Amniotic epithelial cell (primary cell): ENCODE results near the gene SLC7A14.

Experiments
- DNase-seq: peaks from one replicate; pipeline ENCODE4 v3.0.0-alpha.2; 2010; ENCODE audit warnings: low read depth

SLC7A14 gene

DNA sequence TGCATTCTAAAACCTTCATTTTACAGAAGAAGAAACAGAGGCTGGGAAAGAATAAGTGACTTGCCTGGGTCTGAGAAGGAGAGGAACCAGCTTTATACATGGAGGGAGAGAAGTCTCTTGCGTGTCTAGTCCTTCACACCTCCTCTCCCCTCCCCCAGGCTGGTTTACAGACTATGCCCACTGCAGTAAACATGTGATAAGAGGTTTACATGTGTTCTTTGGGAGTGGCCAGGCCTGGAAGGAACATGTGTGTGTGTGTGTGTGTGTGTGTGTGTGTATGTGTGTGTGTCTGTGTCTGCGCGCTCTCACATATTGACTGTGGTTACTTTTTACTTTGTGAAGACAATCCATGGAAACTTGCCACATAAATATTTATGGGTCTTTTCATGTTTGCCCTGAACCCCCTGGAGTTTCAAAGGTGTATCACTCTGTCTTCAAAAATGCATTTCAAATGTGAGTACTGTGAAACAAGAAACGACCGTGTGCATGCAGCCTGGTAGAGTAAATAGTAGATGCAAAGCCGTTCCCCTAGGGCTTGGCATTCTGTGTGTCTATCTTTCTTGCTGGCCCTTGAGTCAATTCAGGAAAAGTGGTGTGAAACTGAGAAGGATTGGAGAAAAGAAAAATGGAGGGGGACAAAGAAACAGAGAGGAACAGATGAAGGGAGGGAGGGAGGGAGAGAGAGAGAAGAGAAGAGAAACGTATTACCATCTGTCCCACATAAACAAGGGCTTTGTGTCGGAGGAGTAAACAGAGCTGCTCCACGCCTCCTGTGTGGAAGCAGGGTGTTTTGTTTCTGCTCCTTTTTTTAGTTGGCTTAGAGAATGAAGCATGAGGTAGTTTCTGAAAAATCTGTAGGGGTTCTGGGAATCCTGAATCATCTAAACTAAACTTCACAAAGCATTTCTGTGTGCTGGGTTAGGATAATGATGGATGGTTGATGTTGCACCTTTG is 115.5 kb downstream of the SLC7A14 start:
- peak; percentile 72 for DNase-seq

- DNase-seq, result peak; percentile 15
Measured at GRCh38 chr3:170469151-170470062, 116.5 kb downstream of the SLC7A14 start.

DNA sequence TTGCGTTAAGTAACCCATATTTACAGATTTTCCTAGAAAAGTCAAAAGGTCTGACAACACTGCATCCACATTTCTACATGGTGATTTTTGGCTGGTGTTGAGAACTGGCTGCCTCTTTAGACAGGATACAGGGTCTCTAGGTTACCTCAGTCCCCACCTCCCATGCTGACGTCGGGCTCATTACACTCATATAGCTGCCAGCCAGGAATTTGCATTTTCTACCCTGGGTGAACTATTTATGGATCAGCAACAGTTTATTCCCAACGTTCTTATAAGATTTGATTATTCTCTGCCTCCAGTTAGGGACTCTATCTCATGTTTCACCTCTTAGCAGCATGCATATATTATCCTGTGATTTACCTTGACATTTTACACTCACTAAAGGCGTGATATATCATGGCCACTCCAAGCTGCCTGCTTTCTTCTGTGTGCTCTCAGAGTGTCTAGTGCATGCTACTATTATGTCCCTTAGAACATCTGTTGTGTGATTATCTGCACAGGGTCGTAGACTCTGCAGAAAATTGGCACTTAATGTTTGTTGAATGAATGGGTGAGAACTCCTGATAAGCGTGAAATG is 118.2 kb downstream of the SLC7A14 start:
- DNase-seq, result no peak

GRCh38 chr3:170467007-170467406 is 118.9 kb downstream of the SLC7A14 start:
- no peak for DNase-seq

DNA sequence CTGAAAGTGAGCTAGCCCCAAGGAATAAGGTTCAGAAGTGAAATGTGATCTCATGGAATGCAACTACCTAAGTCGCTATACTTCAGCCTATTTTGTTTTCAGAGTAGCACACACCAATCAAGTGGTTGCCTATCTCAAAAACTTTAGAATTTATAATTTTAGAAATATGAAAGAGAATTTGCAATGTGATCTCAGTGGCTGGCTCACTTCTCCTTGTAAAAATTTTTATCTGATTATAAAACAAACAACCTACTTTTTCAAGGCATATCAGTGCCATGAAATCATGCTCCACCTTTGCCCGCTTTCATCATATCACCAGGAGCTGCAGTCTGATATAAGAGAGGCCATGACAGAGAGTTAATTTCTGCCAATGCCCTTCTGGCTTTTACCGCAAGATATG is 119.9 kb downstream of the SLC7A14 start:
- DNase-seq, result no peak

GRCh38 chr3:170463011-170463410 is 122.9 kb downstream of the SLC7A14 start:
- no peak for DNase-seq

- DNase-seq, result no peak
Measured at GRCh38 chr3:170458285-170458684, 127.6 kb downstream of the SLC7A14 start.

GRCh38 chr3:170454509-170454908 is 131.4 kb downstream of the SLC7A14 start:
- DNase-seq, result no peak

DNA sequence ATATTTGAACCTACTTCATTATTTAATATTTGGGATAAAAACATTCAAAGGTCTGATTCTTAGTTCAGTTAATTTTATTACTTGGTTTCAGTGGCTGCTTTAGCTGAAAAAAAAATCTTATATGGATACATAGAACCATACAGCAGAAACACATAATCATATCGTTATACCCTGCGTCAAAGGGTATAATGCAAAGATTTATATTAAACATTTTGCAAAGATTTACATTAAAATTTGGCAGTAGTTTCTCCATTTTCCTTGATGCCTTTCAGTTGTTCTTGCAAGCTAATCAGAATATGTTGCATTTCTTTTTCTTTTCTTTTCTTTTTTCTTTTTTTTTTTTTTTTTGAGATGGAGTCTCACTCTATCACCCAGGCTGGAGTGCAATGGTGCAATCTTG is 135.8 kb downstream of the SLC7A14 start:
- DNase-seq, result no peak

DNA sequence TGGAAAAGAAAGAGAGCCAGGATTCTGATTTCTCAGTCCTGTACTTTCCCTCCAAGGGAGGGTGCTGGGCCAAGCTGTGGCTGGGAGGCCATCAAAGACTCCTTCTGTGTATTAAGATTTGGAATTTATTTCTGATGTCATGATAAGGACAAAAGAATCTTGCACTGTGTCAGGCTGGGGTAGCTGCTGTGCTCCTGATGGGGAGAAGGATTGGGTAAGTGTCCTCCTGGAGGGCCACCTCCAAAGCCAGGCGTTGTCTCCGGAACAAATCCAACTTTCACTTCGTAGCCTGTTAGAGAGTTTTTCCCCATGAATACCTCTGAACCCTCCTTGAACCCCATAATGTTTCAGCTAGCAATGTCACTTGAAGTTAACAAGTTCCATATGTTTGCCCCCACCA is 137.3 kb downstream of the SLC7A14 start:
- DNase-seq, result no peak

DNA sequence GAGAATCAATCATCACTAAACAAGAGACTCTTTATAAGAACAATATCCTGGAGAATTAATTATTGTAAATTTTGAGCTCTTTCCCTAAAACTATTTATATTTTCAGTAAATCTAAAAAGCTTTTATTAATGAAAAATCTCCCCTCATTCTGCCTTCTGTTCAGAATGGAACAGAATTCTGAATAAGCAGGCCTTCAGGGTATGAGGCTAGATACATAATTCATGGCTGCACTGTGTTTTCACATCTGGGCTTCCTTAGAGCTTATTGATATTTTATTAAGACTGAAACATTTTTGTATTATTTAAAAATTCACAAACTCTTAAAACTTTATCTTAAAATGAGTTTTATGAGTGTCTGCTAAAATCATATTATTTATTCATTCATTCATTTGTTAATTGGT is 142.4 kb downstream of the SLC7A14 start:
- no peak for DNase-seq

GRCh38 chr3:170442947-170443346 is 142.9 kb downstream of the SLC7A14 start:
- DNase-seq, result no peak

- no peak for DNase-seq
Measured at GRCh38 chr3:170441412-170441811, 144.5 kb downstream of the SLC7A14 start.

GRCh38 chr3:170440344-170440743 is 145.5 kb downstream of the SLC7A14 start:
- no peak for DNase-seq

GRCh38 chr3:170438836-170439235 is 147.0 kb downstream of the SLC7A14 start:
- DNase-seq, result no peak

GRCh38 chr3:170437696-170438407 is 148.0 kb downstream of the SLC7A14 start:
- DNase-seq, result no peak

DNA sequence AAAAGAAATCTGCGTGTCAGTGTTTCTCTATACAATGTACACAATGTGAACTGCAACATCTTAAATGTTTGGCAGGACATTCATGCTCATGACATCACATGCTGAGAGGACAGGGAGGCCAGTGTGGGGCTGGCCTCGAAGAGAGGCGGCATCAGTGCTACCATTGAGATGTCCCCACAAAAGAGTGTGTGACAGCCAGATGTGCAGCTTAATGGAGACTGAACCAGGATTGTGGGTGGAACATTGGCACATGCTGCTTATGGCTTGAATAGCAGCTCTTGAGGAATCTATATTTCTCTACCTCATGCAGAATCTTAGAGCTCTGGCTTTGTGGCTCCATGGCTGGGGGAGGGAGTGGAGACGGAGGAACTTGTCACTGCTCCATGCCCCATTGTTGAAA is 148.7 kb downstream of the SLC7A14 start:
- no peak for DNase-seq

DNA sequence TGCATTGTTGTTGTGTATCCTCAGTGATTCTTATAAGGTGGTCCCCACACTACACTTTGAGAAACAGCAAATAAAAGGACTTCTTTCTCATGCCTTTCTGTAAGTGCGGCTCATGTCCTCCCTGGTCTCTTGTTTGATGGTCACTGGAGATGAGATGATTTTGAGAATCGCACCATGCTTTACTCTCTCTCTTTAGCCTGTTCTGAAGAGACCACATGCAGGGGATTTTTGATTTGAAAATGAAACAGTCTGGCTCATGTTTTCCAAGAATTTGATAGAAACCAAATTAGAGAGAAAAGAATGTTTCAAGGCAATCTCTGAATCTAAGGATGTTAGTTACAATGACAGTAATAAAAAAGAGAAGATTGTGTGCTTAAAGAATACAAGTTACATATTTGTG is 149.2 kb downstream of the SLC7A14 start:
- DNase-seq, result no peak

- DNase-seq, result no peak
Measured at GRCh38 chr3:170432416-170432815, 153.5 kb downstream of the SLC7A14 start.

- no peak for DNase-seq
Measured at GRCh38 chr3:170431054-170431453, 154.8 kb downstream of the SLC7A14 start.

DNA sequence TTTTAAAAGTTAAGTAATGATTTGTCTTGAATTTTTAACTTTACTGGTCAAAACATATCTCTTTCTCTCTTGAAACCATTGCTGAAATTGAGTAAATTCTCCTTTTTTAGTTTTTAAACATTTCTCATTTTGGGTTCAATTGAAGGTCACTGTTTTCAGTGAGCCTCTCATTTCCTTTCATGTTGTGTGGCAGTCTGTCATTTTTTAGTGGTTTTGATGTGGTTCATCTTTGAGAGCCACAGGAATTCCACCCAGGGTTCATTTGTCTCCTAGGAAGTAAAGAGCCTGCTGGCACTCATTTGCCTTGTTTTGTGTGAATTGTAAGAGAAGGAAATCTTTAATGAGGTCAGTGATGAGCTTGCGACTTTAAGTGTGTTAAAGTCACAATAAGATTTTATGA is 156.8 kb downstream of the SLC7A14 start:
- peak; percentile 86 for DNase-seq

- DNase-seq, result no peak
Measured at GRCh38 chr3:170428095-170428494, 157.8 kb downstream of the SLC7A14 start.
